NCI-H2196 treated with DMSO at 0.1 percent for 48 hours (cell line): ENCODE measurements around the gene SRC.

Experiments used
- DNase-seq: peaks from one replicate; lab custom pipeline; 2025; ENCODE audit not compliant: unreplicated experiment; lab: John Stamatoyannopoulos, UW

The SRC gene

DNA sequence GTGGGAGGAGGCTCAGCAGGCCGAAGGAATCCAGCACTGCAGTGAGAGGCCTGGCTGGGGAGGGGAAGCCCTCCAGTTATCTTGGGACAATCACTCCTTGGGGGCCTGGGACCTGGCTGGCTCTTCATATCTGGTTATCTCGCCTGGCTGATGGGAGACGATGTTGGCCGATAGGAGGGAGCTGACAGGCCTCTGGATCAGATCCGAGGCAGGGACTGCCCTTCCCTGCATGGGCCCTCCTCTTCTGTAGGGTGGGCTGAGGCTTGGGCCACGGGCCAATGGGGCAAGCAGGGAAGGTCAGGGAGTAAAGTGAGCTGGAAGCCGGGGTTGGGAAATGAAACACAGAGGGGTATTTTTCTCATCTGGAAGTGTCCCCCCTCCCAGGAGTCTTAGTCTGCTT lies 31.3 kb upstream of the SRC start:
- no peak for DNase-seq

DNA sequence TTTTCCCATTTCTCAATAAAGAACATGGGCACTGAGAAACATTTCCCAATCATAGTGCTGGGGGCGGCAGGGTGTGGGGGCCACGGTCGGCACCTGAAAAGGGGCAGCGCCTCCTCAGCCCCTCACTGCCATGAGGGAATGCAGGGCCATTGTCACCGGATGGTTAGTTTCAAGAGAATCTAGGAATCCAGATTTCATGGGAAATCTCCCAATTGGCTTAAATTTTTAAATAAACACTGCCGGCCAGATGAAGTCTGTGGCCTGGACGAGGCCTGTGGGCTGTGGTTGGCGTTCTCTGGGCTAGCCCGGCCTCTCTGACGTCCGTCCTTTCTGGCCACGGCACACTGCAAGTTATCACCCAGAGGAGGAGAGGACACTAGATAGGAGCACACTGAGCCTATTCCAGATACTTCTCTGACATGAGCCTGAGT lies 30.9 kb upstream of the SRC start:
- no peak for DNase-seq

DNA sequence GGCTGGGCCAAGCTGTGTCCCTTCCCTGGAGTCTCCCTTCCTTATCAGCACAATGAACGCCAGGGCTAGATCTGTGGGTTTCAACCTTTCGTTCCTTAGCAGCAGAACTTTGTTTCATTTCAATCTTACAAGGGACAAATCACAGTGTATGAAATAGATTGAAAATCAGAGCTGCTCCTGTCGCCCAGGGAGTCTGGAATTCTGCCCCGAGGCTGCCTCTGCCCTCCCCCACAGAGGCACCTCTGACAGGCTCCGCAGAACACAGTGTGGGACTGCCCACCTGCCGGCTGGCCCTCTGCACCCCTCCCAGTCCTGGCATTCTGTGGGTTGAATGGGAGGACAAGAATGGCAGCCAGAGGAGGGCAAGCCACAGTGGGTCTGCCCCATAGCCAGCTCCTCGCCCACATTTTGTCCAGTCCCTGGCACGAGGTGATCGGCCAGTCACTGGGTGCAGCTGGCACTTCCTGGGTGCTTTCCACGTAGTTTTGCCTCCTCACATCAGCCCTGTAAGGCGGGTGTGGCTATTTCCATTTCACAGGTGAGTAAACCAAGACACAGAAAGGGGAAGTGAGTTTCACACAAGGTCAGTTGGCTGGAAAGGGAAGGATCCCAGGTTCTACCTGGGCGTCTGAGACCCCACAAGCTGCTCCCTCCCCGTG lies 30.4 kb upstream of the SRC start:
- DNase-seq: no peak

DNA sequence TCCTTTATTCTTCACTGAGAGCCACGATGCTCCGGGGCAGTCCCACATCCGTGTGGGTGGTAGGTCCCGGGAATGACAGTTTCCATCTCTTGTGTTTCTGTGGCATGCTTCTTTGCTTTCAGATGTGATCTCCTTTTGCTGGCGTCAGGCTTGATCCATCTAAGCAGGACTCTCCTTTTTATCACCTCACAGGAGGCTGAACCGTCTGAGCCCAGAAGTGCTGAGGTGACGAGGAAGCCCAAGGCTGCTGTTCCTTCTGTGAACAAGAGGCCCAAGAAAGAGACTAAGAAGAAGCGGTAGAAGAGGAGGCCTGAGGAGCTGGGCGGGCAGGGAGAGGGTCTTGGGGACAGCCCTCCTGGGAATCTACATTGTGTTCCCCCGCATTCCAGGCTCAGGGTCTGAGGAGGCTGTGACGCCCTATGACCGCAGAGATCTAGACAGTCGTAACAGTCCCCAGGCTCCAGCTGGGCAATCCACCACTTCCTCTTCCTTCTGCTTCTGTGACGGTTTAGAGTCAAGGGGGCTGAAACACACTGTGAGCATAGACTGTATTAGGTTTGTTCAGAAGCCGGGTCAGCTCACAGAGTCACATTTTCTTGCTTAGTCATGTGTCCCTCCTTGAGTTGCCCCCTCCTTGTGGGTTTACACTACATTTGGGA lies 29.7 kb upstream of the SRC start:
- no peak for DNase-seq

DNA sequence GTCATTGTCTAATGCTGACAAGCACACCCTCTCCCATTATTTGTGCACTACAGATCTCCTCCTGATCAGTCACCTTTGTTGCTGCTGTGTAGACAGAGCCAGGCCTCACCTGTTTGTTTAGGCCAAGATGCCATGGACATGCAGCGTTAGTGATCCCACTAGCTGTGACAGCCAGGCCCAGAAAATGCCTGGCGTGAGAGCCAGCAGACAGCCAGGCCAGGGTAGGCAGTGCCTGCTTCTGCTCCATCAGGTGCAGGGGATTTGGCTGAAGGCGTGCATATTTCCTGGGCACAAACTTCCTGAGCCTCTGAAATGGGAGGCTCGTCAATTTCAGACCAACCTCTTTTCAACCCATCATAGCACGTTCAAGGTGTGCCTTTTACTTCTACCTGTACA lies 29.2 kb upstream of the SRC start:
- no peak for DNase-seq

DNA sequence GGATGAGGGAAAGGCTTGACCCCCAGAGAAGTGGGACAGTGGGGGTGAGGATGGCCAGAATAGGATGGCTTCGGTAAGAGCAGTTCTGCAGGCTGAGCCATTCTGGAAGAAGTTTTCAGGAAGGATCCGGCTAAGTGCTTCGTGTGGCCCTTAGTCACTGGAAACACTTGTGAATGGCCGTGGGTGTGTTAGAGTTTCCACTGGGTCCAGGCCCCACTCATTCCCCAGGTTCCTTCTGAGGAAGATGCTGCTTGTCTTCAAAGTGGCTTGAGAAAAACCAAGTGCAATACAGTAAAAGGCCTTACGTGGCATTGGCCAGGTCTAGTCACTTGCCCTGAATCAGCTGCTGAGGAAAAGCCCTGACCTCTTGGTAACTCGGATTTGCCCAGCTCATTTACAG lies 28.6 kb upstream of the SRC start:
- DNase-seq: no peak

DNA sequence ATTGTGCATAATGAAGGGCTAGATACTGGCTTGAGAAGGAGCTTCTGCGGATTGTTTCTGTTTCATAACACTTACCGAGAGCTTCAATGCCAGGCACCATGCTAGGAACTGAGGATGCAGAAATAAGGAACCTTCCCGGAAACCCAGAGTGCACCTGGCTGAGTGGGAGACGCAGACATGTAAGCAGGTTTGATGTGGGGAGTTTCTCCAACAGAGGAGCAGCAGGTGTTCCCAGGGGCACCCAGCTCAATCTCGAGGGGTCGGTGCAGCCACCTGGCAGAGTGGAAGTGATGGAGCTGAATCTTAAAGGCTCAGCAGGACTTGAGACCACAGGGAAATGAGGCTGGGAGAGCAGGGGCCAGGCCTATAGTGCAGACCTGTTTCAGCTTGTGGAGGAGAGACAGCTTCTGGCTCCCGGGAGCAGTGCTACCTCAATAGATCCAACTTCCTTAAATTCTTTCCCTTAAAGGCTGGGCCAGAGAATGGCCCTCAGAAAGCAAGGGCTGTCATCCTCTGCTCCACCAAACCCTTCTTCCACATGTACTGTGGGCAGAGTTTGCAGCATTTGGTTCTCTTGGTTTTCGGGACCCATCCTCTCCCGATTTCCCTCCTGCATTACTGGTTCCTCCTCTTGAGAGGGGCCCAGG lies 27.8 kb upstream of the SRC start:
- no peak for DNase-seq

DNA sequence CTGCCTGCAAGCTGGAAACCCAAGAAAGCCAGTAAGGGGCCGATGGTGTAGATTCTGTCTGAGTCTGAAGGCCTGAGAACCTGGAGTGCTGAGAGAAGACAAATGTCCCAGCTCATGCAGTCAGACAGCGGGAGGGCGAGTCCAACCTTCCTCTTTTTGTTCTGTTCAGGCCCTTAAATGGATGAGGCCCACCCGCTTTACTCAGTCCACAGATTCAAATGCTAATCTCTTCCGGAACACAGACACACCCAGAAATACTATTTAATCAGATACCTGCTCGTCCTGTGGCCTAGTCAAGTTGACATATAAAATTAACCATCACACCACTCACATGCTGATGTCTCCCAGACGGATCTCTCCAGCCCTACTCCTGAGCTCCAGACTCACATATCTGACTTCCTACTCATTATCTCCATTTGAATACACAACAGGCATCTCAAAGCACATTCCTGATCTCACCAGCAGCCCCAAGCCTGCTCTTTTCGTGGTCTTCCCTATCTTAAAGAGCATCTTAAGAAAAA lies 26.7 kb upstream of the SRC start:
- DNase-seq: no peak

DNA sequence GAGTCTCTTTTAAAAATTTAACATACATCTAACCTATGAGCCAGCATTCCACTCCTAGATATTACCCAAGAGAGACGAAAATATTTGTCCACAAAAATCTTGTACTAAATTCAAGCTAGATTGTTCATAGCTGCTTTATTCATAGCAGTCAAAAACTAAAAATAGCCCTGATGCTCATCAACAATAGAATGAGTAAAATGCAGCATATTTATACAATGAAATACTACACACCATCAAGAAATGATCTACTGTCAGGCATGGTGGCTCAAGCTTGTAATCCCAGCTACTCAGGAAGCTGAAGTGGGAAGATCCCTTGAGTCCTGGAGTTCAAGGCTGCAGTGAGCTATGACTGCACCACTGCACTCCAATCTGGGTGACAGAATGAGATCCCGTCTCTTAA lies 22.0 kb upstream of the SRC start:
- no peak for DNase-seq

DNA sequence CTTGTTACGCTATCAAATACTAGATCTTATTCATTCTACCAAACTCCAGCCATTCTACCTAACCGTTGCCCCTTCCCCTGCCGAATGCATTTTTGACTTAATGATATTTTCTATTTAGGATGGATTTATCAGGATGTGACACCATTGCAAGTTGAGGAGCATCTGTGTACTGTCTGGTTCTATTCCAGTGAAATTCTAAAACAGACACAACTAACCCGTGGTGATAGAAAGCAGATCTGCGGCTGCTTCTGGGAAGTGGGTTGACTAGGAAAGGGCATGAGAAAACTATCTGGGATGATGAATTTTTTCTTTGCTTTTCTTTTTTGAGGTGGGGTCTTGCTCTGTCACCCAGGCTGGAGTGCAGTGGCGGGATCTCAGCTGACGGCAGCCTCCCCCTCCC lies 20.7 kb upstream of the SRC start:
- DNase-seq: no peak

DNA sequence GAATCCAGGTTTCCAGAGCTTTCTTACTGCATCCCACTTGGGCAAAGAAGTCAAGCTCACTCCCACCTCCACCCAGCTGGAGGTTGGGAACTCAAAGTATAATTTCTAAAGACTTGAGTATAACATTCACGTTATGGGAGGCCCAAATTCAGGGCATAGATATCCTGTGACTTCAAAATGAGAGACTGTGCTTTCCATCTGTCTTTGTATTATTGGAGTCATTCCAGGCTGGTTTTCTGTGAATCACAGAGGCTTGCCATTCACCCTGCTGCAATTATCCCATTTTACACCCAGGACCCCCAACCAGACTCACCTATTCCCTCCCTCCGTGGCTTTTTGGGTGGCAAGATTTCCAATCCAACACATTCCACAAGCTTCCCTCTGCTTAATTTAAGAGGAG lies 19.3 kb upstream of the SRC start:
- DNase-seq: no peak

DNA sequence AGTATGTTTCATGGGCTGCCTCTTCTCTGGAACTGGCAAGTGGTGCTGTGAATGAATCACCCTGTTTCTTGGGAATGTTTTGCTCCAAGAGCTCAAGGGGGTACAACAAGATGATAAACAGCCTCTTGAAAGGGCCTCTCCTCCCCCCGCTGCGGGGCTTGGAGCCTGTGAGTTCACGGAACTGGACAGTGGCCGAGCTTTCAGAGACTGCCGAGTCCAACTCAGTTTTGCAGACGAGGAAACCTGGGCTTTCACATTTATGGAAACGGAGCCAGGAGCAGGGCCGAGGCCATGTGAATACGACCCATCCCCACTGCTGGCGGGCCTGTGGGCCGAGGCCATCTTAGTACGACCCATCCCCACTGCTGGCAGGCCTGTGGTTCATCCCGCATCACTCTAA lies 18.2 kb upstream of the SRC start:
- DNase-seq: no peak

DNA sequence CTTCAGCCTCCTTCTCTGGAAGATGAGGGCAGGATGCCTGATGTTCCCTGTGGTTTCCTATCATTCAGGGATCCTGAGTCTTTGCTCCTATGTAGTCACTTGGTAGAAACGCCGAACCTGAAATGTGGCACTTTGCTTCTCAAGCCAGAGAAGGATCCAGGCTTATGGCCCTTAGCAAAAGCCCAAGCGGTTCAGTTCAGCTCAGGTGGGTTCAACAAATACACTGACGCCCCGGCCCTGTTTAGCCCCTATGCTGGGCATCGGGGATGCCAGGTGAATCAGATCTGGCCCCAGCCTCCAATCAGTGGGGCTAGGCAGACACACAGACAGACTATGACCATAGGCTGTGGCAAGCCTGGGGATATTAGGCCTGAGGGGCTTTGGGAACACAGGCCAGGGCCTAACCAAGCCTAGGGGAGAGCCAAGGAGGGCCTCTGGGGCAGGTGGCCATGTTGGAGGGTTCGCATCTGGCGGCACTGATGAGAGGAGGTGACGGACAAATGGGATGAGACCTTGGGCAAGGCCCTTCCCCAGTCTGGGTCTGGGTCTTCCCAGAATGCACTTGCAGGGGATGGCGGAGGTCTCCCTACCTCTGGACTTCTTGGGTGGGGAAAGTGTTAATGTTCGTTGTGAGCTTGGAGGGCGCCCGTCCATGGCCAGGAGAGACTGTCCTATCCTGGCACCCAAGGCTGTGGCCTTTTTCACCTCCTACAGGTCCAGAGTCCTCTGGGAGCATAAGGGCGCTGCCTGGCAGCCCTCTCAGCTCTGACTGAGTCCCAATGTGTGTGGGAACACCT lies 17.6 kb upstream of the SRC start:
- no peak for DNase-seq

DNA sequence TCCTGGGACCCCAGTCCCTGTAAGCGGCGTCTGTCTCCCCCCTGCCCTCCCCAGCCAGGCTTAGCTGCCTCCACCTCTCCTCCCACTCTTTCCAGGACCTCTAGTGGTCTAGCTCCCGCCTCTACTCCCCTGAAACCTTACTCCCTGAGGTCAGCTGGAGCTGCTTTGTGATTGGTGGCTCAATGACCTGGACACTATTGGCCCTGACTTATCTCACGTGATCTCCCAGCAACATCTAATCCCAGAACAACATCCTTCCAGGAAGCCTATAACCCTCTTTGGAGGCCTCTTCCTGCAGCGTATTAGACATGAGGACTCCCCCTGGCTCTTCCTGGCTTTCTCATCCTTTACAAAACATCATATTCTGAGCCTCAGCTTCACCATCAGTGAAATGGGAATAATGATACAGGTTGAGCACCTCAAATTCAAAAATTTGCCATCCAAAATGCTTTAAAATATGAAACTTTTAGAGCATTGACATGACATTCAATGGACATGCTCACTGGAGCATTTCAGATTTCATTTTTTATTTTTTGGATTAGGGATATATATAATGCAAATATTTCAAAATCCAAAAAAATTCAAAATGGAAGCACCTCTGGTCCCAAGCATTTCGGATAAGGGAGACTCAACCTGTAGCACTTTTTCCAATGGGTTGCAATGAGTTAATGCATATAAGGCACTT lies 16.3 kb upstream of the SRC start:
- no peak for DNase-seq

DNA sequence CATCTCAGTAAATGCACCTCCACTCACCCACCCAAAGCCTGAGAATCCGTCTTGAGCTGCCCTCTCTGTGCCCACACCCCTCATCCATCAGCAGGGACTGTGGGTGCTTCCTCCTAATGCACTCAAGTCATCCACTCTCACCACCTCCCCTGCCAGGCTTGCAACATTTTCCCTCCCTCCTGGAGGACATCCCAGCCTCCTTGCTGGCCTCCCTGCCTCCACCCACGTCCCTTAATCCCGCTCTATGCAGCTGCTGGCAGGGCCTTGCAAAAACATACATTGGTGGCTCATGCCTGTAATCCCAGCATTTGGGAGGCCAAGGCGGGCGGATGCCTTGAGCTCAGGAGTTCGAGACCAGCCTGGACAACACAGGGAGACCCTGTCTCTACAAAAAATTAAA lies 15.6 kb upstream of the SRC start:
- no peak for DNase-seq

DNA sequence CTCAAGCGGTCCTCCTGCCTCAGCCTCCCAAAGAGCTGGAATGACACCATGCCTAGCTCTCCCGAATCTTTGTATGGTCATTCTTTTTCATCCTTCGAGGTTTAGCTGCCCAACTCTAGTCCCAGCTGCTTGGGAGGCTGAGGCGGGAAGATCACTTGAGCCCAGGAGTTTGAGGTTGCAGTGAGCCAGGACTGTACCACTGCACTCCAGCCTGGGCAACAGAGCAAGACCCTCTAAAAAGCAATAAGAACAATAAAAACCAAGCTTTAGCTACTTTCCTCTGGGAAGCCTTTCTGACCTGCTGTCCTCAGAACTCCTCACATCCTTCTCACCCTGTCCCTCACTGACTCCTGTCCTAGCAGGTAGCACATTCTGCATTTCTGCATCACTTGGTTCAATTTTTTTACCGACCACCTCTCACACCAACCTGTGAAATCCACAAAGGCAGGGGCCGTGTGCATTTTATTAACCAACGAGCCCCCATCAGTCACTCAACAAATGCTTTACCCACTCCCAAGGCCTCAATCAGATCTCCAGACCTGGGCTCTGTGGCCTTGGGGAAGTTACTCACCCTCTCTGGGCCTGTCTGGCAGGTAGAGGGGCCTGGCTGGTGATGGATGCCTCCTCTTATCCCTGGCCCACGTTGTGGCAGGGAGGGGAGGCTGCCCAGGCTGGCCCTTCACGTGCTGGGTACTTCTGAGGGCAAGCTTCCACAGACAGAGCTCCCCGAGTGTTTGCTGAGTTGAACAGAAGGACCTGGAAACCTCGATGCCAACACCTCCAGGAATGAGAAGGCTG lies 14.7 kb upstream of the SRC start:
- no peak for DNase-seq

DNA sequence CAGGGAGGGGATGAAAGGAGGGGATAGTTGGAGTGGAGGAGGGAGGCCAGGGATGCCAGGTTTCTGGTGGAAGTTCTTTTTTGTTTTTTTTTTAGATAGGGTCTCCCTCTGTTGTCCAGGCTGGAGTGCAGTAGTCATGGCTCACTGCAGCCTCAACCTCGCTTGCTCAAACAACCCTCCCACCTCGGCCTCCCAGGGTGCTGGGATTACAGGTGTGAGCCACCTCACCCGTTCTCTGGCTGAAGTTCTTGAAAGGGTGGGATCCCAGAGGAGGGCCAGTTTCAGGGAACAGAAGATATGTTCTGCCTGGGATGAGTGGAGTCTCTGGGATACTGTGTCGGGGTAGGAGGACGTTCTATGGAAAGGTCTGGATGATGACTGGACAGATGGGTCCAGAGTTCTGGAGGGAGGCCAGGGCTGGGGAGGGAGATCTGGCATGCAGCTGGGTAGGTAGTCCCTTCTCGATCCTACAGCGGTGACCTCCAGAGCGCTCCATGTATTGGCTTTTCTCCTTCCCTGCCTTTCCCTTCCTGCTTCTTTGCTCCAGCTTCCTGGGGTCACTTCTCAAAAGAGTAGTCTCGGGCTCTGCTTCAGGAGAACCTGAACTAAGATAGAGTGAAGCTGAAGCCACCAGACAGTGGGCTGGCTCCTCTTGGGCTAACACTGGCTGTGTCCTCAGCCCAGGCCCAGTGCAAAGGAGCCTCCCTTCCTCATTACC lies 12.7 kb upstream of the SRC start:
- DNase-seq: no peak

DNA sequence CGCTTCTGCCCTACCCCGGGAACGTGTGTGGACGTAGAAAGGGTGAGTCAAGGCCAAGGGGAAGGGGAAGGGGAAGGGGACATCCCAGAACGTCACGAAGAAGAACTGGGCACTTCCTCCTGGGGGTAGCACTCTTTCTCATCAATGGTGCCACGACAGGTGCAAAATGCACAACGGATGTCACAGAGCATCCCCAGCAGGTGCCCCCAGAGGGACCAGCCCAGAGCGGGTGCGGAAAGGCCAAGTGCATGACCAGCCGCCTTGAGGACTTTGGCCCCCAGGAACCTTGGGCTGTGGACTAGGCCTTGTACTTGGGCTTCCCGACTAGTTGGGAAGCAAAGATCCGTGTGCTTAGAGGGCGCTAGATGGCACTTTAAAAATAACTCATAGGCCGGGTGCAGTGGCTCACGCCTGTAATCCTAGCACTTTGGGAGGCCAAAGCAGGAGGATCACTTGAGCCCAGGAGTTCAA lies 12.1 kb upstream of the SRC start:
- DNase-seq: no peak

DNA sequence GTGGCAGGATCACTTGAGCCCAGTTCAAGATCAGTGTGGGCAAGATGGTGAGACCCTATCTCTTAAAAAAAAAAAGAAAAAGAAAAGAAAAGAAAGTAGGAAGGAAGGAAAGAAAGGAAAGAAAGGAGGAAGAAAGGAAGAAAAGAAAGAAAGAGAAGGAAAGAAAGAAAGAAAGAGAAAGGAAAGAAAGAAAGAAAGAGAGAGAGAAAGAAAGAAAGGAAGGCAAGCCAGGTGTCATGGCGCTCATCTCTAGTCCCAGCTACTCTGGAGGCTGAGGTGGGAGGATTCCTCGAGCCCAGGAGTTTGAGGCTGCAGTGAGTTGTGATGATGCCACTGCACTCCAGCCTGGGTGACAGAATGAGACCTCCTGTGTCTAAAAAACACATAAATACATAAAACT lies 11.5 kb upstream of the SRC start:
- no peak for DNase-seq
